ENCODE data around the gene PIAS1.

The PIAS1 gene

GRCh38 chr15:68112706-68113105 lies 58.6 kb downstream of the PIAS1 start:
- DNase-seq (ENCODE audit: low read depth, low spot score), result no peak
- H3K27ac ChIP-seq, result no peak overlapping the region

GRCh38 chr15:68113273-68113672 lies 59.2 kb downstream of the PIAS1 start:
- no peak for DNase-seq (ENCODE audit: low read depth, low spot score)
- H3K27ac ChIP-seq, result no peak overlapping the region

- DNase-seq (ENCODE audit: low read depth, low spot score), result no peak
- no peak overlapping the region for H3K27ac ChIP-seq
Observed at GRCh38 chr15:68113751-68114150, 59.6 kb downstream of the PIAS1 start.

- H3K27ac ChIP-seq, result no peak overlapping the region
- no peak for DNase-seq (ENCODE audit: low read depth, low spot score)
Observed at GRCh38 chr15:68114356-68114755, 60.2 kb downstream of the PIAS1 start.

DNA sequence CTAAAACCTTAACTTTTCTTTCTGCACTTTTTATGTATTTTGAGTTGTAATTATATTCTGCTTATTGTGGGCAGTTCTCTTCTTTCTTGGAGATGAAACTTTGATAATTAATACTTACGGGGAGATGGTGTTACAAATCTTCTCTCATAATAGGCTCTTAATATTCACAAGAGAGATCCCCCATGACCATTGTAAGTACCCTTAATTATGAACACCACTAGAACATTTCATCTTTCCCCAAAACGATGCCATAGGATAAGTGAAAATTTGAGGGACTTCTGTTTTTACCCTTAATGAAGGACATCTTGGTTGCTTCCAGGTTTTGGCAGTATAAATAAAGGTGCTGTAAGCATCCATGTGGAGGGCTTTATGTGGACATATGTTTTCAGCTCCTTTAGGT lies 60.7 kb downstream of the PIAS1 start:
- H3K27ac ChIP-seq, result no peak overlapping the region
- no peak for DNase-seq (ENCODE audit: low read depth, low spot score)

DNA sequence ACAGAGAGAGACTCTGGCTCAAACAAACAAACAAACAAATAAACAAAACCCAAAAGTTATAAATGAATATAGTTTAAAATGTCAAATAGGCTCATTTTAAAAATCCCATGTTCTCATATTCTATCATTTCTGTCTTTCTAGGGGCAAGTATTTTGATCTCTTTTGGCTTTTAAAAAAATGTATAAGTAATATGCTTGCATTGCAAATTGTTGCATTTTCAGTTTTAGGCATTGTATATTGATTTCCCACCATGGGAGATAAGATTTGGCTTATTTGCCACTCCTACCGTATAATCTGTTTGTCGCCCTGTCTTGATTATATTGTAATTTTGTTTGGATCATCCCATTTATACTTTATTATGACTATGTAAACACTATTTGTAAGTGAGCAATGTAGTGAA lies 70.6 kb downstream of the PIAS1 start:
- DNase-seq (ENCODE audit: low read depth, low spot score), result no peak
- H3K27ac ChIP-seq, result no peak overlapping the region

GRCh38 chr15:68126396-68126795 lies 72.3 kb downstream of the PIAS1 start:
- peak overlapping the region; percentile 7 for H3K27ac ChIP-seq
- no peak for DNase-seq (ENCODE audit: low read depth, low spot score)

DNA sequence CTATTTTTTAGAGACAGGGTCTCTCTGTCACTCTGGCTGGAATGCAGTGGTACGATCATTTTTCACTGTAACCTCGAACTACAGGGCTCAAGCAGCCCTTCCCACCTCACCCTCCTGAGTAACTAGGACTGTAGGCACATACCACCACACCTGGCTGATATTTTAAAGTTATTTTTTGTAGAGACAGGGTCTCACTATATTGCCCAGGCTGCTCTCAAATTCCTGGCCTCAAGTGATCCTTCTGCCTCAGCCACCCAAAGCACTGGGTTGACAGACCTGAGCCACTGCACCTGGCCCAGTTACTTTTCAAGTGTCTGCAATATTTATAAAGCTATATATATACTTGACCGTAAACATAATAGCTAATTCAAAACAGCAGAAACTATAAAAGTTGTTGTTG lies 75.0 kb downstream of the PIAS1 start:
- no peak overlapping the region for H3K27ac ChIP-seq
- DNase-seq (ENCODE audit: low read depth, low spot score), result no peak

GRCh38 chr15:68130851-68131250 lies 76.7 kb downstream of the PIAS1 start:
- no peak for DNase-seq (ENCODE audit: low read depth, low spot score)
- no peak overlapping the region for H3K27ac ChIP-seq

DNA sequence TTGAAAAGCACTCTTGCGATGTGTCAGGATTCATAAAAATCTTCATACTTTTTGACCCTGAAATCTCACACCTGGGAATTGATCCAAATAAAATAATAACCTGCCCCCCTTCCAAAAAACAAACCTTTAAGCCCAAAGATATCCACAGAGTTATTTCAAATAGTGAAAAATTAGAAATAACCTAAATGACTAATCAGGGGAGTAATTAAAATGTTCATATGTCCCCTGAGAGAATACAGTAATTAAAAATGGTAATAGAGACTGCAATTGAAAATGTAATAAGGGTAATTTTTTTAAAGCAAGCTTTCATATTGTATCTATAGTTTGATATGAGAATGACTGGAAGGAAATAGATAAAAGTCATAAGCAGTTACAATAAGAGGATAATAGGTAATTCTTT lies 83.0 kb downstream of the PIAS1 start:
- no peak overlapping the region for H3K27ac ChIP-seq
- no peak for DNase-seq (ENCODE audit: low read depth, low spot score)

GRCh38 chr15:68143129-68143528 lies 89.0 kb downstream of the PIAS1 start:
- no peak overlapping the region for H3K27ac ChIP-seq
- DNase-seq (ENCODE audit: low read depth, low spot score), result no peak

GRCh38 chr15:68143785-68144184 lies 89.7 kb downstream of the PIAS1 start:
- H3K27ac ChIP-seq, result no peak overlapping the region
- no peak for DNase-seq (ENCODE audit: low read depth, low spot score)

DNA sequence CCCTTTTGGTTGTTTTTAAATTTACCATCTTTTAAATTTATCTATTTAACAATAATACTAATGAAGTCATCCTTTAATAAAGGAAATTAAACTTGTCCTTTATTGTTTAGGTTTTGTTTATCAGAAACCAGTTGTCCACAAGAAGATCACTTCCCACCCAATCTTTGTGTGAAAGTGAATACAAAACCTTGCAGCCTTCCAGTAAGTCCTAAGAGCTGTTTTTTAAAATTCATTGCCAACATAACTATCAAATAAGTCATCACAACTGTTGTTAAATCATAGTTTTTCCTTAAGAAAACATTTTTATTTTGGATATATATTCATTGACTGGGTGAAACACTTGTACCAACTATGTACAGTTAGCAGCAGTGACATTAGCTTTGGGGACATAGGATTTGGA lies 91.6 kb downstream of the PIAS1 start:
- DNase-seq (ENCODE audit: low read depth, low spot score), result no peak
- no peak overlapping the region for H3K27ac ChIP-seq

DNA sequence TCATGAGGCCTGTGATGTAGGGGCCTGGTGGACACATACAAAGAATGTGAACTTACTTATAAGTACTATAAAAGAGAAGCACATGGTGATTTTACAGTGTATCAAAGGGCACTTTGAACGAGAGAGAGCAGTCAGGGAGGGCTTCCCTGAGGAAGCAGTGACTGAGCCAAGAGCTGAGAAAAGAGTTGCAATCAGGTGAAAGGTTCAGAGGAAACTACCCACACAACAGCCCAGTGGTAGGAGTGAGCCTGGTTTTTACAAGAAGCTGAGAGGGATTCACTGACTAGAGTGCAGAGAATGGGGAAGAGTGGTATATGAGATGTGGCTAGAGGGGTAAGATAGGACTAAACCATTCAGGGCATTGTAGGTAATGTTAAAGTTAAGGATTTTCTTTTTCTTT lies 93.9 kb downstream of the PIAS1 start:
- no peak overlapping the region for H3K27ac ChIP-seq
- no peak for DNase-seq (ENCODE audit: low read depth, low spot score)

- DNase-seq (ENCODE audit: low read depth, low spot score), result no peak
- no peak overlapping the region for H3K27ac ChIP-seq
Observed at GRCh38 chr15:68149059-68149458, 94.9 kb downstream of the PIAS1 start.

- DNase-seq (ENCODE audit: low read depth, low spot score), result no peak
- H3K27ac ChIP-seq, result peak overlapping the region; percentile 41
Observed at GRCh38 chr15:68150187-68150586, 96.1 kb downstream of the PIAS1 start.

GRCh38 chr15:68151277-68151676 lies 97.2 kb downstream of the PIAS1 start:
- peak; percentile 31 for DNase-seq (ENCODE audit: low read depth, low spot score)
- H3K27ac ChIP-seq, result peak overlapping the region; percentile 41

GRCh38 chr15:68152342-68152741 lies 98.2 kb downstream of the PIAS1 start:
- DNase-seq (ENCODE audit: low read depth, low spot score), result no peak
- peak overlapping the region; percentile 41 for H3K27ac ChIP-seq

DNA sequence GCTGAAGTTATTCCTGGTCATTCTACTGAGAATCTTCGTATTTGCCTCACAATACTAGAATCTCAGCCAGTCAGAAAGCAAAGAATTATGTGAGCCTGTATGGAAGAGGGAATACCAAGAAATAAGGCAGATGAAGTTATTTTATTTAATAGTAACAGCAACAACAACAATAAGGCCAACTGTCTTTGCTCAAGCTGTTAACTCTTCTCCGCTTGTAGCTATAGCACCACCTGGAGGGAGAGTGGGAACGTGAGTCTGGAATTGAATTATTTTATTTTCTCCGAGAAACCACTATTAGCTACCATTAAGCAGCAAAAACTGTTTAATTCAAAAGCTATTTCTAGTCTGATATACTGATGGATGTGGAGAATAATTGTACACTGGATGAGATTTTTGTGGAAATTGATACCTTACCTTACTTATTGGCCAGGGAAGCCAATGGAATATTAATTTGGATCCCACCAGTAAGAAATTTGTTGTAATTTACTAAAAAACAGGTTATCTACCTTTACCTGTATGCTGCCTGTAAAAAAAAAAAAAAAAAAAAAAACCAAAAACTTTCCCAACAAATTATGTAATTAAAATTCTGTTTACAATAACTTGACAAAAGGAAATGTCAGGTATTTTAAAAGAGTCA lies 100.9 kb downstream of the PIAS1 start:
- no peak for DNase-seq (ENCODE audit: low read depth, low spot score)
- H3K27ac ChIP-seq, result no peak overlapping the region

DNA sequence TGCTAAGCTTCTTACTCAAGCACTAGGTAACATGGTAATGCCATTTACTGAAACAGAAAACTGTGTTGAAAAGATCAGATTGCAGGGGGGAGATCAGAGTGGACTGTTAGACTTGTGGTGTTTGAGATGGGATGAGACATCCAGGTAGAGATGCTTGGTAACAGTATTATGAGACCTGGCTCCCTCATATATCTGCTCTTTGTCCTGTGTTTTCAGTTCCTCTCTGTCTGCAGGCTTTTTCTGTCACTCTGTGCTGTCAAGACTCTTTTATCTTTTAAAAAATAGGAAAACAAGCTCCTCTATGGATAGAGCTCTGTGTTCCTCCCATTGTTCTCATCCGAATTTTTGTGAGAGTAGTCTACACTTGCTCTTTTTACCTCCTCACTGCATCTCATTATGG lies 103.0 kb downstream of the PIAS1 start:
- DNase-seq (ENCODE audit: low read depth, low spot score), result no peak
- no peak overlapping the region for H3K27ac ChIP-seq

DNA sequence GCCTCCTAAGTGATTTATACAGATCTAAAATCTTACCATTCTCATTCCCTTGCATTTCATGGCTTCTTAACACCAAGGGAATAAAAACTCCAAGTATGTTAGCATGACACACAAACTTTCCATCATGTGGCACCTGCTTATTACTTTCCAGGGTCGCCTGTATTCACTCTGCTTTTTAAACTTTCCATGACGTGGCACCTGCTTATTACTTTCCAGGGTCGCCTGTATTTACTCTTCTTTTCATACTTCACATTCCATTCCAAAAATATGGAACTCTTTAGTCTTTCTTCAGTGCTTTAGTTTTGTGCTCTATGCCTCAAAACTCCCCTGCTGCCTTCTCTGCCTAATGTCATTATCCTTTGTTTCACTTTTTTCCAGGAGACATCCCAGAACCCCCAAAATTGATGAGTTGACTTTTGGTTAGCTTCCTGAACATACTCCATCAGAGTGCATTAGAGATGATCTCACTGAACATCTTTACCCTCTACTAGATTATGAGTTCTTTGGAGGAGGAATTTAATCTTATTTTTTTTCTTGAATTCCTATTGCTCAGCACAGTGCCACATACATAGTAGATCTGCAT lies 104.0 kb downstream of the PIAS1 start:
- H3K27ac ChIP-seq, result no peak overlapping the region
- no peak for DNase-seq (ENCODE audit: low read depth, low spot score)

DNA sequence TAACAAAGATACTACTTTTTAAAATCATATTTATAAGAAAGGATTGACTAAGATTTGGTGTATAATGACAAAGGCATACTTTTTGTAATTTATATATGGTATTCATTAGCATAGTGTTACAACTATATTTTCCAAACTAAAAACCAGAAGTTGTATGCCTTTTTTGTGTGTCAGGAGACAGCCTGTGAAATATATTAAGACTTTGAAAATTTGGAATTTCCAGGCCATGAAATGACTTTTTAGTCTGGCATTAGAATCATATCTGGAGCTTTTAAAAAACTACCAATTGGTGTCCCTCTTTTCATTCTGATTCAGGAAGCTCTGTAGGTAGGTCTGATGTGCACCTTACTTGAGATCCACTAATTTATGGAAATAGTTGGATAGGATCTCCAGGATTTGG lies 109.1 kb downstream of the PIAS1 start:
- H3K27ac ChIP-seq, result no peak overlapping the region
- DNase-seq (ENCODE audit: low read depth, low spot score), result no peak
